ENCODE results near the gene RPL12.
A peak's percentile ranks its signal among the peaks of the same experiment; 100 is the strongest.
"Not testable (repeated sequence)": the region's sequence is repeated elsewhere in the genome, so short reads cannot be mapped to it uniquely, and the experiment has no call there.

The RPL12 gene

DNA sequence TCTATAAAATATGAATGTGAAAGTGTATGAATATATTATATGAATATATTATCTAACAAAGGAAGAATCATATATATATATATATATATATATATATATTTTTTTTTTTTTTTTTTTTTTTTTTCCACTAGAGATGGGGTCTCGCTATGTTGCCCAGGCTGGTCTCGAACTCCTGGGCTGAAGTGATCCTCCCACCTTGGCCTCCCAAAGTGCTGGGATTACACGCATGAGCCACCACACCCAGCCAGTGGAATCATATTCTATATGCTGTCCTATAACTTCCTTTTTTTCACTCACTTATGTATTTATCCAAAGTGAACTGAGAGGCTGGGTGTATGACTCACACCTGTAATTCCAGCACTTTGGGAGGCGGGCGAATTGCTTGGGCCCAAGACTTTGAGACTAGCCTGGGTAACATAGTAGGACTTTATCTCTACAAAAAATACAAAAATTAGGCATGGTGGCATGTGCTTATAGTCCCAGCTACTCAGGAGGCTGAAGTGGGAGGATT is 15.3 kb upstream of the RPL12 start:
- not testable (repeated sequence) for DNase-seq

GRCh38 chr9:127463911-127464310 is 12.7 kb upstream of the RPL12 start:
- no peak for DNase-seq

DNA sequence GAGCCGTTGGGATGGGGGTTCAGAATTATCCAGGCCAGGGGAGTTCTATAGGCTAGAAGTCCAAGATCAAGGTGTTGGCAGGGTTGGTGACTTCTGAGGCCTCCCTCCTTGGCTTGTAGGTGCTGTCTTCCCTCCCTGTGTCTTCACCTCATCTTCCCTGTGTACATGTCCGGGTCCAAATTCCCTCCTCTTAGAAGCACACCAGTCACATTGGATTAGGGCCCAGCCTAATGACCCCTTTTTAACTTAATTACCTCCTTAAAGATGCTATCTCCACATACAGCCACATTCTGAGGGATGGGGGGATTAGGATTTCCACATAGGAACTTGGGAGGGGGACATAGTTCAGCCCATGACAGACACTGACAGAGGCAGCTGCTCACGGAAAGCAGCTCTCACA is 12.2 kb upstream of the RPL12 start:
- no peak for DNase-seq

GRCh38 chr9:127458921-127459320 is 7.7 kb upstream of the RPL12 start:
- no peak for DNase-seq

- no peak for DNase-seq
Observed at GRCh38 chr9:127457191-127457878, 6.1 kb upstream of the RPL12 start.

DNA sequence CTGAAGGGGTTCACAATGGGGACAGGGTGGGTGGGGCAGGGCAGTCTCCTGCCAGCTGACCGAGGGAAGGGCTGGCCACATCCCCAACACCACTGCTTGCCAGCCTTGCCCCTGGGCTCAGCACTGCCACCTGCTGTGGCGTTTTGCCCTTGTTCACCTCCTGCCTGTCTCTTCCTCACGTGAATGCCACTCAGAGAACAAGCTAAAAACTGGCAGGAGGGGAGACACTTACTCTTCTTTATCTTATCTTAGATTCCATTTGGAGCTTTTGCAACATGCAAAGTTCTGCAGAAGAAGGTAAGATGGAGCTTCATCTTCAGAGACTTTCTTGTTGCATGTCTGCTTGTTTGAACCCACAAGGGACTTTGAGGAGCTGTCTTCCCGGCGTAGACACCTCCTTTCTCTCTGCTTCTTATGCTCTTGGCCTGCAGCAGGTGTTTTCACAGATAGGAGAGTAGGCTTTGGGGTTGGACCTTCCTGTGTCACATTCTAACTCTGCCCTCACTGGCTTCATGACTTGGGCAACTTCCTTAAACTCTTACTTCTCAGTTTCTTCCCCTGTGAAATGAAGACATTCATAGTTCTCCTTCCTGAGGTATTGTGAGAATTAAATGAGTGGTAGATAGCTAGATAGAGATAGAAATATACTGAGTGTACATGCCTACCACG is 4.3 kb upstream of the RPL12 start:
- no peak for DNase-seq

DNA sequence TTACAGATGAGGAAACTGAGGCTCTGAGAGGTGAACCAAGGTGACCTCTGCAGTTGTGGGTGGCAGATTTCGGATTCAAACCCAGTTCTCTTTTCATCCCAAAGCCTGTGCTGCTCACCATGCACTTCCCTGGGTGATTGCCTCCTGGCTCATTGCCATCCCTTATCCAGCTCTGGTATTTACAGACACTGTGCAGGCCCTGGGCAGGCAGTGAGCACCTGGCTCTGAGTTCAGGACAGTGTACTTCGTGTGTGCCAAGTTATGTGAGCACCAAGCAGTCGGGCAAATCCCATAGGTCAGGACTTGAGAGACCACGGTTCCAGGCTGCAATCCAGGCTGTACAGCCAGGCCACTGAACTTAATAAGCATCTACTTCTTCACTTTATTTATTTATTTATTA is 1.5 kb upstream of the RPL12 start:
- no peak for DNase-seq

DNA sequence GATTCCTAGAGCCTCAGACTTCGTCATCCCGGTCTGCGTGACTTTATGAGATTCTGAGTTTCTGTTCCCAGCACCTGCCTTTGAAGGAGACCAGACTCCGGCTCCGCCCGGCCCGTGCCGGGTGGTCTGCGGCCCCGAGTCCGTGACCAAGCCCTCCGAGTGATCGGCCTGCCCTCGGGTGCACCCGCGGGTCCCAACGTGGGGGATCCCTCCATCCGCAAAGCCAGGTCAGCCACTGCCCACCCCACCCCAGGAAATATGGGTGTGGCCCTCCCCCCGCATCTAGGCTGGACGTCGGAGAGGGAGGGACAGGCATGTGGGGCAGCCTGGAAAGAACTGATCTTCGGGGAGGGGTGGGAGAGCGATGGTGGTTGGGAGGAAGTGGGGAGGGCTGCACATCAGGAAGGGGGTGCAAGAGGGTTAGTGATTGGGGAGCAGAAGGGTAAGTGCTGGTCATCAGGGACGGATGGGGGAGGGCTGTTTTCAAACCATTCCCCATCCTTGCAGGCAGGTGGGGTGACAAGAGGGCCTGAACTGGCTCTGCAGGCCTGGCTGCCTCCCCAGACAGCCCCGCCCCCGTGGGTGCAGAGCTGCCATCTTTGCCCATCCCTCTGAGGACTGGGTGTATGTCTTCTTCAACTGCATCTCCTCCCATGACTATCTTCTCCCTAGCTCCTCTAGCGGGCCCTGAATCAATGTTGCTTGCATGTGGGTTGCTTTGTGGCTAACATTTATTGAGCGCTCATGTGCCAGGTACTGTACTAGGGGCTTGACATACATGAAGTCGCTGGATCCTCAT is 851 bp upstream of the RPL12 start:
- DNase-seq: peak; percentile 44

- DNase-seq: no peak
Observed at GRCh38 chr9:127451608-127451857, 327 bp upstream of the RPL12 start.

- DNase-seq: no peak
Observed at GRCh38 chr9:127450243-127450760, 904 bp downstream of the RPL12 start.

GRCh38 chr9:127449332-127449966 is 1.8 kb downstream of the RPL12 start:
- no peak for DNase-seq

GRCh38 chr9:127448112-127448805 is 2.9 kb downstream of the RPL12 start:
- no peak for DNase-seq

DNA sequence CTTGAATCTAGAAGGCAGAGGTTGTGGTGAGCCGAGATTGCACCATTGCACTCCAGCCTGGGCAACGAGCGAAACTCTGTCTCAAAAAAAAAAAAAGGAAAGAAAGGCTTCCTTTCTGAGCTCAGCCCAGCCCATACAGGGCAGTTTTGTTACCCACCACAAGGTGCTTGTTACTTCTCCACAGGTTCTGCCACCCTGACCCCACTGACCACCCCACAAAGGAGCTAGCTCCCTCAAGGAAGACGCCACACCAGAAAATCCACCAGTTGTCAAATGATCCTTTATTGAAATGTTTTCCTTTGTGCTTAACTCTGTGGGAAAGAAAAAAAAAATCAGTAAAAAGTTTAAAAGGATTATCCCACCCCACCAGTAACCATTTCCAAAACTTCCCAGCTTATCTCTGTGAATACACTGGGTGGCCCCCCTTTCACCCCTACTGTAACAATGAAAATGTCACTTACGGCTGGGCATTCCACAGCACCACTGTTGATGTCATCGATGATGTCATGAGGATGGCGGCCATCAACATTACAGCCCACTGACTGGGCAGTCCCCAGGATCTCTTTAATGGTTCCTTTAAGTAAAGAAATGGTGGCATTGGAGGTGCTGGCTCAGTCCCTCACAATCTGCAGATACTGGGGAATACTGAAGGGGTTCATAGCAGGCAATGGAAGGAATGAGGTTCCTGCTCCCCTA is 3.6 kb downstream of the RPL12 start:
- no peak for DNase-seq

- DNase-seq: no peak
Observed at GRCh38 chr9:127446713-127447415, 4.3 kb downstream of the RPL12 start.

DNA sequence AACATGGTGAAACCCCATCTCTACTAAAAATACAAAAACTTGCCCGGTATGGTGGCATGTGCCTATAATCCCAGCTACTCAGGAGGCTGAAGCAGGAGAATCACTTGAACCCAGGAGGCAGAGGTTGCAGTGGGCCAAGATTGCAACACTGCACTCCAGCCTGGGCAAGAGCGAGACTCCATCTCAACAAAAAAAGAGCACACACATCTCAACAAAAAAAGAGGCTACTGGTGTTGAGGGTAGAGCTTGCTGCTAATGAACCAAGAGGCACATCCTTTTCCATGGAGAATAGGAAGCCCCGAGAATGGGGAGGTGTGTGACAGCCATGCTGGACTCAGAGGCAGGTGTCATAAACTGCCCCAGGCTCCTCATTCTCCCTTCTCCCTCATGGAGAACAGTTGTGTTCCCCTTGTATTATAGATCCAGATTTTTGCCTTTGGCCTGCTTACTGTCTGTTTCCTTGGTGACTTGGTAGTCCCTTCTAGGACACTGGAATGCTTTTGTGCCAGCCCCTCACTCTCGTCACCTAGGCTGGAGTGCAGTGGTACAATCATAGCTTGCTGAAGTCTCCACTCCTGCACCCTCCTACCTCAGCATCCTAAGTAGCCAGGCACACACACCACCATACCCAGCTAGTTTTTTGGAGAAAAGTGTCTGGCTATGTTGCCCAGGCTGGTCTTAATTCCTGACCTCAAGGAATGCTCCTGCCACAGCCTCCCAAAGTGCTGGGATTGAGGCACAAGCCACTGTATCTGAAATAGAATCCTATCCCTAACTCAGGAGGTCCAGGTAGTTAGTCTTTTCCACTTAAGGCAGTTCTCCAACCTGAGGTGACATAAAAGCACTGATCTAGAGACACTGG is 5.1 kb downstream of the RPL12 start:
- no peak for DNase-seq

GRCh38 chr9:127444921-127445850 is 6.0 kb downstream of the RPL12 start:
- no peak for DNase-seq

GRCh38 chr9:127444283-127444920 is 6.8 kb downstream of the RPL12 start:
- DNase-seq: no peak

DNA sequence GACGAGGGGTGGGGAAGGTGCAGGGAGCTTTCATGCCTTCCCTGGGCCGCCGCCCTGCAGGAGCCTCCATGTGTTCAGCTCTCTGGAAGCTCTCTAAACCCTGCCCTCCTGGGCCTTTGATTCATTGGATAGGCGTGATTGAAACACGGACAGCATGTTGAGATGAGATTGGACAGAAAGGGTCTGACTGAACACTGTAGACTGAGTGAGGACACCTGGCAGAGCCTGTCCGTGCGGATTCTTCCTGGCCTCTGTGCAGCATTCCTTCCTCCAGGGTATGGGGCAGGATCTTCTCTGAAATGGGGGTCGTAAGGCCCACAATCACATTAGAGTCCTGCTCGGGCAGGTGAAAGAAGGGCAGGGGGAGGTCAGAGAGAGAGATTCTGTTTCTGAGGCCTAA is 12.8 kb downstream of the RPL12 start:
- no peak for DNase-seq

All from fibroblast of skin of right quadriceps (primary cell).